Measurements from ENCODE around the gene FARSB. TPM values are rescaled to one million over a fixed set of nuclear protein-coding genes. Genes with fewer than 3 reads are reported as not detected.

The FARSB gene
- total RNA-seq, 2 donors from 2014 or later = 23.2 to 48.6 TPM

DNA sequence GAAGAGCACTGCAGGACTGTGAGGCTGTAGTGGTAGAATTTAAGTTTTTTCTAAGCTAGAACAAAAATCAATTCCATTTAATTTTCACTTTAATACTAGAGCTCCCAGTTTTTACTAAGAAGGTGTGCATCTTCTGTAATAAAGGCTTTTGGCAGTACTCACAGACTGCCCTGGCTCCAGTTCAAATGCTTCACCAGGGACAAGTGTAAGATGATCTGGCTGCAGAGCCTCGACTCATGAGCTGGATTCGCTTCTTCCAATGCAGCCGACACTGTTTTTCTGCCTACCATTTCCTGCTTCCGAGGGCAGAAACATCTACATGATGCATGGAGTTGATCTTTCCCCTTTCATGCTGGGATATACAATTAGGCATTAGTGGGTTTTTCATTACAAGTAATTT lies 87.0 kb downstream of the FARSB start:
- peaks cover 82% of the 10 kb centered on the region for H3K36me3 Mint-ChIP-seq (ENCODE audit: low read depth)
- ATAC-seq (replicated peaks) = no peak
- H3K9me3 Mint-ChIP-seq = no peaks in the 10 kb centered on the region
- H3K27ac Mint-ChIP-seq = no peak overlapping the region
- H3K4me1 Mint-ChIP-seq = no peaks in the 10 kb centered on the region
- no peaks in the 10 kb centered on the region for H3K27me3 Mint-ChIP-seq
- H3K4me3 Mint-ChIP-seq = no peak overlapping the region

DNA sequence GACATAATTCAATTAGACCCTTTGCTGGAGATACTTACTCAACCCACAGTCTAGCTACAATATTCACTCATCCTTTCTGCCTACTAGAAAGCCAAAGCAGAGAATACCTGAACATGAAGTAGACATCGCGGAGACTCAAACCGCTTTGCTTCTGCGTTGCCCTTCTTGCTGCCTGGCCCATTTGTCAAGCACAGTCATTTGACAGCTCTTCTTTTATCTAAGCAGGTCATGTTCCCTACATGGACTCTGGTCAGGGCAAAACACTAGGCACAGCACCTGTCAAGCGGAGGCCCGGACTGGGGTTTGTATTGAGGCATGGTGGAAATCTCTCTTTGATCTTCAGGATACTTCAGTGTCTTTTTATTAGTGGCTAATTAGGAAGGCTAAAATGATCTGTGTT lies 89.7 kb downstream of the FARSB start:
- Mint-ChIP-seq H3K4me1 (no peaks in the 10 kb centered on the region), H3K27me3 (no peaks in the 10 kb centered on the region), H3K36me3 (ENCODE audit: low read depth) (peaks cover 57% of the 10 kb centered on the region), H3K27ac (no peak overlapping the region), H3K4me3 (no peak overlapping the region), H3K9me3 (no peaks in the 10 kb centered on the region)
- no peak for ATAC-seq (replicated peaks)

DNA sequence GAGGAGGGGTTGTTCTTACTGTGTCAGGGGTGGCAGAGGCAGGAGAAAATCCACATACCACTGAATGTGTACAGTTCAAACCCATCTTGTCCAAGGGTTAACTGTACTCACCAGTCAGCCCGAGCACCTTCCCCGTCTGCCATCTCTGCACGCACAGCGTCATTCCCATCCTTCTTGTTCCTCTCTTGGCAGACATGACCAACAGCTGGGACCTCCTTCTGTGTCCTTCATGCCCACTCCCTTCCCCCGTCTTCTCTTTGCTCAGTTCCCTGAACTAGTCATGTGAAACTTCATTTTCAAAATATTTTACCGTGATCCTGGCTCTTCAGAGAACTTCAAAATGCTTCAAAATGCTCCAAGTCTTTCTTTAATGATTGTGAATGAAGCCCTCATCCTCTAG lies 92.0 kb downstream of the FARSB start:
- H3K9me3 Mint-ChIP-seq = no peaks in the 10 kb centered on the region
- peaks cover 34% of the 10 kb centered on the region for H3K36me3 Mint-ChIP-seq (ENCODE audit: low read depth)
- H3K27ac Mint-ChIP-seq = no peak overlapping the region
- H3K4me1 Mint-ChIP-seq = no peaks in the 10 kb centered on the region
- H3K4me3 Mint-ChIP-seq = no peak overlapping the region
- no peaks in the 10 kb centered on the region for H3K27me3 Mint-ChIP-seq
- ATAC-seq (replicated peaks) = no peak

DNA sequence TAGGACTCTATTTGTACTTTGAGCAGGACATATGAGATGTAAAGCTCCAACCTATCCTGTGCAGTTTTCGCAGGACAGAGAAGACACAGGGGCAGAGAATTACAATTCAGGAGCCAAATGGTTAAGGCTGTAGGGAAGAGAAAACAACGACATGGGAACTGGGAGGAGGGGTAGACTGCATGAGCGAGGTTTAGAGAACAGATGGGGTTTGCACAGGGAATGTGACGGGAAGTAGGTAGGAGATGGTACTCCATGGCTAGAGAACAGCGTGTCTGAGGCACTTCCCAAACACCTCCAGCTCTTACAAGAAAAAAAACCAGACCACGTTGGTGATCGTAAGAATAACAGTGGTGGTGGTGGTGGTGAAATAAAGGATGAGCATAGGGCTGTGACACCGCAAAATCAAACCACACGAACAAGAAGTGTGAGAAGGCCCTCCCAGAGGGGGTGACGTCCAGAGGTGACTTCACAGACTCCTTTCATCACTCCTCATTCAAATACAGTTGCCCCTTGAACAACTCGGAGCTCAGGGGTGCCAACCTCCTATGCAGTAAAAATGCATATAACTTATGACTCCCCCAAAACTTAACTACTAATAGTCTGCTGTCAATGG lies 92.7 kb downstream of the FARSB start:
- H3K9me3 Mint-ChIP-seq = no peaks in the 10 kb centered on the region
- no peaks in the 10 kb centered on the region for H3K4me1 Mint-ChIP-seq
- no peak overlapping the region for H3K4me3 Mint-ChIP-seq
- no peaks in the 10 kb centered on the region for H3K27me3 Mint-ChIP-seq
- ATAC-seq (replicated peaks) = no peak
- H3K36me3 Mint-ChIP-seq (ENCODE audit: low read depth) = peaks cover 36% of the 10 kb centered on the region
- H3K27ac Mint-ChIP-seq = no peak overlapping the region

DNA sequence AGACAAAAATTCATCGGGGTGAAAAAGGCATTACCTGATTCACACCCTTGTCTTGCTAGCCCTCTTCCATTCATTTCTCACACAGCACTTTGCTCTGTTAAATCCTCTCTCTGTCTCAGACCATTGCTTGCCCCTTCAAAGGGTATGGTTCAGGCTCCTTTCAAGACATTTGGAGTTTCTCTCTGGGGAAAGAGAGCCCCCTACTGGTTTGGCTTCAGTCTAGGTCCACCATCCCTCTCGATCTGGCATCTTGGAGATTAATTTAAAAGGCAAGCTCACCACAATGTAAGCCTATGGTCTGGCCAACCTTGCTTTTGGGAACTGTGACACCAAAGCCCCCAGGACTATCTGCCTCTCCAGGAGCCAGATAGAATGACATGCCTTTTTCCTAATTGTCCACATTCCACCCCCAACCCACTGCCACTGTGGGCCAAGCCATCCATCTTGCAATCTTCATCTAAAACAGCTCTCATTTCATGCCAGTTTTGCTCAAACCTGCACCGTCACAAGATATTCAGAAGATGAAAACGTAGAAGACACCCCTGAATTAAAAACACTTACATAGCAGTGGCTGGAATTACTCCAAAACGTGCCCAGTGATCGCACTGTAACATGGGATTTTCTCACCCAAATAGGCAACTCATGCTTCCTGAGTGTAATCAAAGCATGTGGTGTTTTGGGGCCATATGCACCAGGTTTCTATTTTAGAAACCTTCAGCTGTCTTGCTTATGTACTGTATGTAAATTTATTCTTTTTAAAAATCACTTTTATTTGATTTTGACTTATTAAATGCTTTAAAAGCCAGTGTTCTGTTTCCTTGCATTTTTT lies 93.9 kb downstream of the FARSB start:
- H3K9me3 Mint-ChIP-seq = no peaks in the 10 kb centered on the region
- peak; percentile 74 for ATAC-seq (replicated peaks)
- no peaks in the 10 kb centered on the region for H3K4me1 Mint-ChIP-seq
- no peak overlapping the region for H3K4me3 Mint-ChIP-seq
- H3K27me3 Mint-ChIP-seq = no peaks in the 10 kb centered on the region
- no peak overlapping the region for H3K27ac Mint-ChIP-seq
- H3K36me3 Mint-ChIP-seq (ENCODE audit: low read depth) = peaks cover 25% of the 10 kb centered on the region

DNA sequence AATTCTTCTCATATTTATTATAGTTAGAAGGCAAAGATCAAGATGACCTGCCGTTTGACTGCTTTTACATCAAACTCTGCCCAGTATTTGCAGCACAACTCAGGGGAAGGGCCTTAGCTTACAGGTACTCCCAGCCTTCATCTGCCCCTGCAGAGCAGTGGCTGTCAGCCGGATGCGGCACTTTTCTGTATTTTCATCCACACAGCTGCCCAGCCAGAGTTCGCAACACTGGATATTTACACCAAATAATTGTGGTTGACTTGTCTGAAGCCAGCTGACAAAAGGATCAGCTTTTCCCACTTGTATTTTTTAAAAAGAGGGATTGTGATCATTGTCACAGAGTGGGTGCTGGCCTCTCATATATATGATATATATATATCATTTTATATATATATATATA lies 94.7 kb downstream of the FARSB start:
- no peak for ATAC-seq (replicated peaks)
- Mint-ChIP-seq H3K4me1 (no peaks in the 10 kb centered on the region), H3K9me3 (no peaks in the 10 kb centered on the region), H3K27me3 (no peaks in the 10 kb centered on the region), H3K27ac (no peak overlapping the region), H3K4me3 (no peak overlapping the region), H3K36me3 (ENCODE audit: low read depth) (peaks cover 16% of the 10 kb centered on the region)

DNA sequence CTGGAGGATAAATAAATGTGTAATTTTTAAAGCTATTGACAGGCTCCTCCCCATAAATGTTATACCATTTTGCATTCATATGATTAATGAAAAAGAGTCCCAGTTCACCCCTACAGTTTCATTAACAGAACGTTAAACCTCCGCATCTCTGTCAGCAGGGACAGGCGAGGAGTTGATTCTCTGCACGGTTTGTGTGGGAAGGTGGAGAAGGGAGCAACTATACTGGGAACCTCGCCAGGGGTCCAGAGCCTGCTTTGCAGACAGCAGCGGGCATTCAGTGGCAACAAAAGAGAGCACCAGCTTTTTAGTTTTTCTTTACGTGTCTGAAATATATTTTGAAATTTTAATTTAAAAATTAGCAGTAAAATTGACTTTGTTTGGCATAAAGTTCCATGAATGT lies 101.4 kb downstream of the FARSB start:
- Mint-ChIP-seq H3K4me1 (no peaks in the 10 kb centered on the region), H3K27ac (no peak overlapping the region), H3K4me3 (no peak overlapping the region), H3K36me3 (ENCODE audit: low read depth) (peaks cover 7% of the 10 kb centered on the region), H3K27me3 (no peaks in the 10 kb centered on the region), H3K9me3 (no peaks in the 10 kb centered on the region)
- ATAC-seq (replicated peaks) = no peak

DNA sequence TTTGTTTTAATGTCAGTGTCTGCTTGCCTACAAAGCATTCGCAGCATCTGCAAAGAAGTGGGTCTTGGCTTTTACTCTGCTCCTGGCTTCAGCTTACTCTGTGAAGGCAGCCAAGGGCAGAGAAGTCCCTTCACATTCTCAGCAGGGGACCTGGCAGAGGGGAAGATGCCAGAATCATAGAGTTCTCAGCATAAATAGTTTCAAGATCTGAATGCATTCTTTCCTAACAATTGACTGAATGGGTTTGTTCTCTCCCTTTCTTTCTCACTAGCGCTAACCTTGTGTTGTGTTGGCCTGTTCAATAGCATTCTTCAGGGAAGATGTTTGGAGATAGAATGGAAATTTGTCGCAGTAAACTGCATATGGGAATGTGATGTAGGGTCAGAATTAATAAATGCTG lies 106.9 kb downstream of the FARSB start:
- Mint-ChIP-seq H3K4me3 (no peak overlapping the region), H3K9me3 (no peaks in the 10 kb centered on the region), H3K27me3 (no peaks in the 10 kb centered on the region), H3K4me1 (no peaks in the 10 kb centered on the region), H3K36me3 (ENCODE audit: low read depth) (no peaks in the 10 kb centered on the region), H3K27ac (no peak overlapping the region)
- no peak for ATAC-seq (replicated peaks)

DNA sequence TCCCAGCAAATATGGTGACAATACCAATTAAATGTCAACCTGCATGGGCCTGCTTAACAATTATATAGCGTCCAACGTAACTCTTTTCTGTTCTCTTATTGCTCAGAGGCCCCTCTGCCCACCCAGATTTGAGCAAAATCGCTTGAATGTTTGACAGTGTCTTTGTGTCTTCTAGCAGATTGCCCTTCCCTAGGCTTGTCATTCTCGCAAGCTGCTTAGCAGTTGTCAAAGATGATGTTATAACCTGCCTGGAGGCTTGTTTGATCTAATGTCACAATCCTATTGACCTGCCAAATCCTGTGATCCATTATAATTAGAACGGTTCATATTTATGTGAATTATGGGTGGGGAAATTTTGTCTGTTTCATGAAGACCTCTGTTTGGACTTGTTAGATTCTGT lies 108.8 kb downstream of the FARSB start:
- no peak for ATAC-seq (replicated peaks)

DNA sequence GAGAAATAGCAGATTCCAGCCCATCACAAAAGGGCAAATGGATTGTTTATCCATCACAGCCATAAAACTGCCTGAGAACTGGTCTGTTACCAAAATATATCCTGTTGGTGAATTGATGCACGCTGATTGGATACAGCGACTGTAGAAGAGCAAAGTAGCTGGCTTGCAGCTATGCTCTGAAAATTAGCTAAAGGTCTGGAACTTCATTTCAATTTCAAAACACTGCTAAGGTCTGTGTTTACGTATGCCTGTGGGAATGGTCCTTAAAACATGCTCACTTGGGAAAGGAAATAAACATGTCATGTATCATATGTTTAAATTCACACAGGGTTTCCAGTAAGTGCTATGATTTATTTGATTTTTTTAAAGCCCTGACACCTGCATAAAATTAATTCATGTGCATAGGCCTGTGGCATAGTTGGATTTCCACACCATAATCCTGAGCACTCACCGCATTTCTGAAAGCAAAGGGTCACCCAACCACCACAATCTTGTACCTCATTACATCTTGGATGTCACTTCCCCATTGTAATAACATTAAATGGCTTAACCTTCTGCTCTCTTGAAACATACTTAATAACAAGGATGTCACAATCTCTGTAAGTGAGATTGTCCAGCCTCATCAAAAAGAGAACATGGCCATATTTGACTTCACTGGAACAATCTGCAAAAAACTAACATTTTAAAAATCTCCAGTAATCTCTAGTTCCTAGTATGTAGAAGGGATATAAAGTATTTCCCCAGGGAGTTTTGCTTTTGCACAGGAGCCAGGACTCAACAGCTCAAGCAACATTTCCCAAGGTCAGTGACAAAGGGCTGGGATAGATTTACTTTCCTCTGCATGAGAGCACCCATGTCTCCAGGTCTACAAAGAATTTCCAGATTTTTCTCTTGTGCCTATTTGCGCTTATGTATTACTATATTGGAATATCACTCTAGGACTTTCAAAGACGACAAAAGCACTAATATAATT lies 109.8 kb downstream of the FARSB start:
- Mint-ChIP-seq H3K27me3 (no peaks in the 10 kb centered on the region), H3K9me3 (no peaks in the 10 kb centered on the region), H3K4me1 (no peaks in the 10 kb centered on the region), H3K27ac (no peak overlapping the region), H3K4me3 (no peak overlapping the region), H3K36me3 (ENCODE audit: low read depth) (no peaks in the 10 kb centered on the region)
- no peak for ATAC-seq (replicated peaks)

More for the DNA sequence above, 108.8 kb downstream of the FARSB start:
- Mint-ChIP-seq H3K27ac (no peak overlapping the region), H3K4me1 (no peaks in the 10 kb centered on the region), H3K27me3 (no peaks in the 10 kb centered on the region), H3K9me3 (no peaks in the 10 kb centered on the region), H3K36me3 (ENCODE audit: low read depth) (no peaks in the 10 kb centered on the region), H3K4me3 (no peak overlapping the region)

DNA sequence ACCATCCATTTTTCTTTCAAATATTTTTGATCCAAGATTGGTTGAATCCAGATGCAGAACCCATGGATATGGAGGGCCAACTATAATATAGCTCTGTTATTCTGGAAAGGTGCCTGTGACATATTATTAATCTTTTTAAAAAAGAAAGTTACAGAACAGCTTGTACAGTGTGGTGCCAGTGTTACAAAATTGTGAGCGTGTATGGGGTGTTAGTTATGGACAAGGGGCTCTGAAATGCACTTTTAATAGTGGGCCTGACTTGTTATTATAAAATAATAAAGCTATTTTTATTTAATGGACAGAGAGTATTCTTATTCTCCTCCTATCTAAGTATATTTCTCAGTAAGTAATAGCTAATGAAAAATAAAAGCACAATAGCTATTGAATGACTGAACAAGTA lies 111.2 kb downstream of the FARSB start:
- Mint-ChIP-seq H3K36me3 (ENCODE audit: low read depth) (peaks cover 4% of the 10 kb centered on the region), H3K9me3 (no peaks in the 10 kb centered on the region)

DNA sequence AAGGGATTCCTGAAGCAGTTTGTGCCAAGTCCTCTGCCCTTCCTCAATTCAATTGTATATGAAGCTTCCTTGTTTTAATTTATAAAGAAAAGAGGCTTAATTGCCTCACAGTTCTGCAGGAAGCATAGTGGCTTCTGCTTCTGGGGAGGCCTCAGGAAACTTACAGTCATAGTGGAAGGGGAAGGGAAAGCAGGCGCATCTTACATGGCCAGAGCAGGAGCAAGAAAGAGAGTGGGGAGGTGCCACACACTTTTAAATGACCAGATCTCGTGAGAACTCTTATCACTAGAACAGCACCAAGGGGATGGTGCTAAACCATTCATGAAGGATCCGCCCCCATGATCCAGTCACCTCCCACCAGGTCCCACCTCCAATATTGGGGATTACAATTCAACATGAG lies 117.4 kb downstream of the FARSB start:
- no peaks in the 10 kb centered on the region for H3K27me3 Mint-ChIP-seq
- H3K4me3 Mint-ChIP-seq = no peak overlapping the region
- no peak overlapping the region for H3K27ac Mint-ChIP-seq
- peaks cover 4% of the 10 kb centered on the region for H3K36me3 Mint-ChIP-seq (ENCODE audit: low read depth)
- ATAC-seq (replicated peaks) = no peak
- H3K9me3 Mint-ChIP-seq = no peaks in the 10 kb centered on the region
- H3K4me1 Mint-ChIP-seq = no peaks in the 10 kb centered on the region

More for the DNA sequence above, 111.2 kb downstream of the FARSB start:
- Mint-ChIP-seq H3K27ac (no peak overlapping the region), H3K27me3 (no peaks in the 10 kb centered on the region), H3K4me3 (no peak overlapping the region), H3K4me1 (no peaks in the 10 kb centered on the region)
- ATAC-seq (replicated peaks) = no peak

DNA sequence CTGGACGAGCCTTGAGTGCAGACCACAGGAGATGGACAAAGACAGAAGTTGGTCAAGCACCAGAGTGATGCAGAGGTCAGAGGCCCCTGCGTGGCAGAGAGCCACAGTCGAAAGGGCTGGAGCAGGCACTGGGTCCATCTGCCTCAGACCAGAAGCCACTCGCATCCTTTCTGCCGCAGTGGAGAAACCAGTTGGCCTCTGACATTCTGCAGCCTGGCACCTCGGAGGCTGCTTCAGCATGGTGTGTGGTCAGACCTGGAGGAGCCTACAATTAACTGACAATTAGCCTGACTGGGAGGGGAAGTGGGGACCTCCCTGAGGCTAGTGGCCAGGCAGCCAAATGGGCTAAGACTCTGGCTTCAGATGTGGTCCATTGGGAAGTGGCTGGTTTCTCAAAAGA lies 120.4 kb downstream of the FARSB start:
- Mint-ChIP-seq H3K27me3 (no peaks in the 10 kb centered on the region), H3K27ac (no peak overlapping the region), H3K4me1 (no peaks in the 10 kb centered on the region), H3K36me3 (ENCODE audit: low read depth) (peaks cover 28% of the 10 kb centered on the region), H3K9me3 (no peaks in the 10 kb centered on the region), H3K4me3 (no peak overlapping the region)
- ATAC-seq (replicated peaks) = no peak

DNA sequence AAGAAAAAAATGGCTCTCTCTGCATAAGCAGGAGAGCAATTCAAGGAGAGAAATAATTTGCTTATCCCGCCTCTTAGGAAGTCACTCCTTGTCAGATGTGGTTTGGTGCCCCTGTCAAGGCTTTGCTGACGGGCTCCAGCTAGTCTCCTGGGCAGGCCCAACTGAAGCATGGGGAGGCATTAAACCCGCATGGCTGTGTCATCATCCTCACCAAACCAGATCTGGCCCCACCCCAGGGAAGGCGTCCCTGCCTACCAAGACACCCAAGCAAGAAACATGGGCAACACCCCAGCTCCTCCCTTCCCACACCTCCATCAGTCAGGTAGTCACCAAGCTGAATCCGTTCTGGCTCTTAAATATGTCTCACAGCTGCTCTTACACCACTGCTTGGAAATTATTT lies 123.6 kb downstream of the FARSB start:
- Mint-ChIP-seq H3K4me3 (no peak overlapping the region), H3K27me3 (no peaks in the 10 kb centered on the region), H3K27ac (no peak overlapping the region), H3K9me3 (no peaks in the 10 kb centered on the region), H3K4me1 (no peaks in the 10 kb centered on the region), H3K36me3 (ENCODE audit: low read depth) (peaks cover 35% of the 10 kb centered on the region)
- no peak for ATAC-seq (replicated peaks)

All from activated T-helper 17 cell treated with anti-CD3 and anti-CD28 coated beads, Interleukin-2, amount 50 U/mL, for 72 hours (primary cell).